ENCODE measurements around the gene SDF4. TPM values are rescaled to one million over a fixed set of nuclear protein-coding genes. Genes with fewer than 3 reads are reported as not detected.

Gene SDF4
- total and polyA plus RNA-seq, 10 donors = 39.1 to 145 (median 88.5) TPM

- peaks cover 0 to 100% (median 64%) of the 10 kb centered on the region in 7 donors for H3K27me3 ChIP-seq (replicated peaks in 1 of 7)
- peaks cover 0 to 46% (median 34%) of the 10 kb centered on the region in 6 donors for H3K4me1 ChIP-seq
- peaks cover 0 to 5% (median 0%) of the 10 kb centered on the region in 8 donors for H3K9me3 ChIP-seq
- intact Hi-C loops (cut with DNase I; ENCODE audit: low total_unique reads) = no loop called here
- whole genome bisulfite sequencing, 5 donors = 83 to 87% (median 85%) methylated on average over 28 to 29 of the region's 29 CpGs
- peak; percentile 69 for DNase-seq
- no peak overlapping the region for H3K4me3 ChIP-seq
- H3K36me3 ChIP-seq = no peaks in the 10 kb centered on the region
- no peak overlapping the region for H3K27ac ChIP-seq
- no peak for TF ChIP-seq CTCF (IDR thresholded peaks at IDR 0.05 in 8 of 11, conservative IDR thresholded peaks at IDR 0.05 in 3 of 11)
- TF ChIP-seq POLR2AphosphoS5 (IDR thresholded peaks at IDR 0.05) = no peak
- no peak for TF ChIP-seq POLR2A (IDR thresholded peaks at IDR 0.05)
Measured at GRCh38 chr1:1175221-1176062, 56.4 kb downstream of the SDF4 start.

GRCh38 chr1:1173793-1174415, 57.9 kb downstream of the SDF4 start, which contains the start of gene TTLL10:
TSS of gene TTLL10 (plus strand) at chr1:1173880. CDS start at chr1:1179216, 5,336 bp downstream.
- H3K4me3 ChIP-seq = peak within 1 kb of the TSS in 1 of 8 donors; percentile 19
- no peaks in the 10 kb centered on the region for H3K36me3 ChIP-seq
- intact Hi-C loops (cut with DNase I; ENCODE audit: low total_unique reads) = no loop called here
- H3K9me3 ChIP-seq = peaks cover 0 to 5% (median 0%) of the 10 kb centered on the region in 8 donors
- WGBS, 5 donors = 9 to 39% (median 29%) methylated on average over 17 to 35 of the region's 35 CpGs
- H3K27me3 ChIP-seq (replicated peaks in 1 of 7) = peaks cover 0 to 100% (median 65%) of the 10 kb centered on the region in 7 donors
- DNase-seq = peak; percentile 82
- TF ChIP-seq POLR2AphosphoS5 (IDR thresholded peaks at IDR 0.05) = no peak
- TF ChIP-seq CTCF (IDR thresholded peaks at IDR 0.05 in 8 of 11, conservative IDR thresholded peaks at IDR 0.05 in 3 of 11) = no peak
- TF ChIP-seq POLR2A (IDR thresholded peaks at IDR 0.05) = no peak
- no peak within 1 kb of the TSS for H3K27ac ChIP-seq
- peaks cover 0 to 56% (median 38%) of the 10 kb centered on the region in 6 donors for H3K4me1 ChIP-seq

DNA sequence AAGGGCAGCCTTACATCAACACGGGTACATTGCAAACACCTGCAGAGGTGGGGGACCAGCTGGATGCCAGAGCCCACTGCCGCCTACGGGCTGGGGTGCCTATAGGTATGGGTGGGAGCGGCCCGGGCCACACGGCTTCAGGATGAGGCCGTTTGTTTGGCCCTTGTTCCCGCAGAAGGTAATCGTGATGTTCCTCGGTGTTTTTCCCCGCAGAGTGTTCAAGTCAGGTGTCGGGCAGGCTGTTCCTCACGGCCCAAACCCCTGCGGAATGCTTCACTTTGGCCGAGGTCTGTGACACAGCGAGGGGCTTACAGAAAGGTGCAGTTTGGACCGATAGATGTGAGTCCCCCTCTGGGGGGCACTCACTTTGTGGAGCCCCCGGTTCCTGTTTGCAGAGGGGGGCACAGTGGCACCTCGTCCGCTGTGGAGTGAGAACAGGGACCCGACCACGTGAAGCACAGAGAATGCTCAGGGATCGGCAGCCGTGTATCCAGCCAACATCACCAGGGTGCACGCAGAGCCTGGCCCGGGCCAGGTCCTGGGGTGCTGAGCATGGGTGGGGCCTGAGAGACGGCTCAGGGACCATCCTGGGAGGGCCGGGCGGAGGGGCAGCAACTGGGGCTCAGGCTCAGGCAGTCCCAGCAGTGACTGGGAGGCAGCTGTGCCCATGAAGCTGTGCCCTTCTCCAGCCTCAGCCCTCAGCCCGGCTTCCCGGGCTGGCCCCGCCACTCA, 58.6 kb downstream of the SDF4 start:
- Histone ChIP-seq H3K4me1 (peaks cover 0 to 56% (median 38%) of the 10 kb centered on the region in 6 donors), H3K27ac (no peak overlapping the region), H3K9me3 (peaks cover 0 to 5% (median 0%) of the 10 kb centered on the region in 8 donors), H3K36me3 (no peaks in the 10 kb centered on the region), H3K4me3 (peak overlapping the region in 1 of 8 donors; percentile 19), H3K27me3 (replicated peaks in 1 of 7) (peaks cover 0 to 100% (median 66%) of the 10 kb centered on the region in 7 donors)
- TF ChIP-seq CTCF (IDR thresholded peaks at IDR 0.05 in 8 of 11, conservative IDR thresholded peaks at IDR 0.05 in 3 of 11) (no peak), POLR2A (IDR thresholded peaks at IDR 0.05) (no peak), POLR2AphosphoS5 (IDR thresholded peaks at IDR 0.05) (no peak)
- 49 to 65% (median 61%) methylated on average over 28 to 32 of the region's 32 CpGs for WGBS, 5 donors
- peak; percentile 41 for DNase-seq
- intact Hi-C loops (cut with DNase I; ENCODE audit: low total_unique reads) = no loop called here
